Measurements from ENCODE around the gene LRRTM4. TPM values are rescaled to one million over a fixed set of nuclear protein-coding genes. Genes with fewer than 3 reads are reported as not detected.

LRRTM4 gene
- total RNA-seq, 1 experiment from 2014 or later = 12.0 TPM

- no peaks in the 10 kb centered on the region for H3K9me3 Mint-ChIP-seq
- Histone ChIP-seq H4K91ac (ENCODE audit: insufficient read length, low read depth, low read length) (no peak overlapping the region), H4K20me1 (ENCODE audit: control insufficient read depth, insufficient read depth, insufficient read length) (no peaks in the 10 kb centered on the region), H3K27me3 (ENCODE audit: insufficient read depth, low read length) (no peaks in the 10 kb centered on the region), H3K9me3 (ENCODE audit: control insufficient read depth, low read depth, low read length) (no peaks in the 10 kb centered on the region), H3K18ac (ENCODE audit: insufficient read length, low read depth, low read length) (no peak overlapping the region), H3K23me2 (ENCODE audit: insufficient read length, low read depth, low read length, poor library complexity, severe bottlenecking) (no peaks in the 10 kb centered on the region), H3K56ac (ENCODE audit: insufficient read length, low read depth, low read length) (no peak overlapping the region), H3K9ac (ENCODE audit: extremely low read depth, insufficient read length, low read length) (no peak overlapping the region), H2BK12ac (ENCODE audit: insufficient read length, low read depth, low read length) (no peak overlapping the region), H4K5ac (ENCODE audit: insufficient read length, low read depth, low read length) (no peak overlapping the region), H3K79me2 (ENCODE audit: insufficient read depth, low read length) (no peaks in the 10 kb centered on the region), H3K4ac (ENCODE audit: low read depth, low read length) (no peak overlapping the region), H3K4me2 (ENCODE audit: insufficient read depth, insufficient read length, low read length) (no peak overlapping the region), H3T11ph (ENCODE audit: low read length) (no peak overlapping the region), H3K79me1 (ENCODE audit: insufficient read depth, low read depth, low read length, poor library complexity, severe bottlenecking) (no peaks in the 10 kb centered on the region), H3K4me1 (ENCODE audit: insufficient read depth, low read length) (no peaks in the 10 kb centered on the region; the same call in 1 of the 2 replicates), H2AFZ (ENCODE audit: low read length) (no peak overlapping the region), H4K8ac (replicated peaks; ENCODE audit: insufficient read length, low read depth, low read length) (no peak overlapping the region), H3K23ac (ENCODE audit: insufficient read length, low read depth, low read length) (no peak overlapping the region), H2AK5ac (ENCODE audit: insufficient read length, low read length) (no peak overlapping the region), H2BK20ac (ENCODE audit: low read depth, low read length, poor library complexity, severe bottlenecking) (no peak overlapping the region), H3K27ac (ENCODE audit: insufficient read length, low read depth, low read length) (no peak overlapping the region), H3K14ac (ENCODE audit: insufficient read depth, low read length) (no peak overlapping the region), H2BK15ac (ENCODE audit: low read depth, low read length) (no peak overlapping the region), H2BK120ac (ENCODE audit: low read depth, low read length, poor library complexity, severe bottlenecking) (no peak overlapping the region), H2BK5ac (ENCODE audit: insufficient read length, low read length) (no peak overlapping the region)
- H3K4me1 Mint-ChIP-seq = peaks cover 18 to 30% of the 10 kb centered on the region in 2 experiments
- H3K27me3 Mint-ChIP-seq (ENCODE audit: low read depth) = no peaks in the 10 kb centered on the region
- H3K36me3 Mint-ChIP-seq (ENCODE audit: insufficient read depth in 1 of 3, low read depth in 3 of 3) = no peaks in the 10 kb centered on the region
- no peak overlapping the region for H3K4me3 Mint-ChIP-seq
- no peak for DNase-seq
- WGBS (ENCODE audit: extremely low coverage, insufficient read length, low lambda C conversion rate) = no CpG with 5 or more reads among the region's 2 CpGs
- H3K27ac Mint-ChIP-seq = no peak overlapping the region
- TF ChIP-seq, protein P1, sequence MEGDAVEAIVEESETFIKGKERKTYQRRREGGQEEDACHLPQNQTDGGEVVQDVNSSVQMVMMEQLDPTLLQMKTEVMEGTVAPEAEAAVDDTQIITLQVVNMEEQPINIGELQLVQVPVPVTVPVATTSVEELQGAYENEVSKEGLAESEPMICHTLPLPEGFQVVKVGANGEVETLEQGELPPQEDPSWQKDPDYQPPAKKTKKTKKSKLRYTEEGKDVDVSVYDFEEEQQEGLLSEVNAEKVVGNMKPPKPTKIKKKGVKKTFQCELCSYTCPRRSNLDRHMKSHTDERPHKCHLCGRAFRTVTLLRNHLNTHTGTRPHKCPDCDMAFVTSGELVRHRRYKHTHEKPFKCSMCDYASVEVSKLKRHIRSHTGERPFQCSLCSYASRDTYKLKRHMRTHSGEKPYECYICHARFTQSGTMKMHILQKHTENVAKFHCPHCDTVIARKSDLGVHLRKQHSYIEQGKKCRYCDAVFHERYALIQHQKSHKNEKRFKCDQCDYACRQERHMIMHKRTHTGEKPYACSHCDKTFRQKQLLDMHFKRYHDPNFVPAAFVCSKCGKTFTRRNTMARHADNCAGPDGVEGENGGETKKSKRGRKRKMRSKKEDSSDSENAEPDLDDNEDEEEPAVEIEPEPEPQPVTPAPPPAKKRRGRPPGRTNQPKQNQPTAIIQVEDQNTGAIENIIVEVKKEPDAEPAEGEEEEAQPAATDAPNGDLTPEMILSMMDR (conservative IDR thresholded peaks at IDR 0.05) = no peak
Observed at GRCh38 chr2:77397763-77398162, 124.4 kb downstream of the LRRTM4 start.
